GM12878 (cell line): ENCODE data around the gene PDZK1IP1. TPM values are rescaled to one million over a fixed set of nuclear protein-coding genes. Genes with fewer than 3 reads are reported as not detected.

Experiments
- ATAC-seq: fragments of 200-7000 bp; cut with Tn5 transposase; 3 replicates; pipeline ENCODE4 v1.9.1; 2020; ENCODE audit warnings: mild to moderate bottlenecking, moderate library complexity
- BruUV-seq: library from RNA; stranded (reverse); fragments of 400-500 nt; replicated peaks from 2 replicates; lab custom pipeline; 2021; lab: Mats Ljungman, UMichigan
- CTCF ChIA-PET: fragments of 300-600 bp; sonication (Branson Sonifier 250); formaldehyde crosslinking; extraction: SDS; loops from one replicate; lab custom pipeline; 2021; ENCODE audit warnings: inconsistent platforms; lab: Yijun Ruan, JAX
- POLR2A ChIA-PET: fragments of 350-600 bp; formaldehyde crosslinking; extraction: SDS; loops from one replicate; lab custom pipeline; 2021; ENCODE audit warnings: inconsistent platforms; lab: Charles Lee
- RAD21 ChIA-PET: fragments of 300-600 bp; sonication (Branson Sonifier 250); formaldehyde crosslinking; loops from one replicate; lab custom pipeline; 2023; ENCODE audit warnings: antibody characterized with exemption; ENCODE audit not compliant: unreplicated experiment; lab: Charles Lee
- SMC1A ChIA-PET: fragments of 300-600 bp; sonication (Branson Sonifier 250); formaldehyde crosslinking; loops from one replicate; lab custom pipeline; 2023; ENCODE audit not compliant: unreplicated experiment, uncharacterized antibody; lab: Charles Lee
- DNase-seq: peaks from one replicate; pipeline ENCODE4 v3.0.0-alpha.2; 2011; ENCODE audit warnings: low read depth, low spot score
- FAIRE-seq: peaks from 3 replicates; lab custom pipeline; 2011; peaks lifted over from hg19 to GRCh38; lab: Jason Lieb, UNC
- H2AFZ ChIP-seq: 2 replicates; pipeline ENCODE4 v1.6.0; 2011; ENCODE audit warnings: low read depth, low read length, control low read depth; ENCODE audit not compliant: control insufficient read depth
- H3K27ac ChIP-seq: 2 replicates; pipeline ENCODE4 v1.5.1; 2011; ENCODE audit warnings: control low read depth; ENCODE audit not compliant: control insufficient read depth, insufficient read depth
- H3K27me3 ChIP-seq, 2 experiments: replicated peaks in 1 of 2; 2 replicates each; pipeline versions ENCODE4 v1.6.0 to v1.6.1; 2011; ENCODE audit warnings: low read length in 1 of 2; ENCODE audit not compliant: control insufficient read depth in 2 of 2, insufficient read depth in 2 of 2
- H3K36me3 ChIP-seq, 2 experiments: 2 replicates each; pipeline ENCODE4 v1.5.1; 2011; ENCODE audit warnings: low read length in 1 of 2; ENCODE audit not compliant: control insufficient read depth in 2 of 2, insufficient read depth in 2 of 2
- H3K4me1 ChIP-seq: 2 replicates; pipeline ENCODE4 v1.6.1; 2011; ENCODE audit warnings: mild to moderate bottlenecking, low read length, moderate library complexity, mixed read lengths; ENCODE audit not compliant: control insufficient read depth, insufficient read depth
- H3K4me2 ChIP-seq: 2 replicates; pipeline ENCODE4 v1.6.0; 2011; ENCODE audit warnings: control low read depth; ENCODE audit not compliant: control insufficient read depth, insufficient read depth
- H3K4me3 ChIP-seq: fragments of 200-600 bp; sonication (generic); 2 replicates; pipeline ENCODE4 v1.5.1; 2016
- H3K79me2 ChIP-seq: 2 replicates; pipeline ENCODE4 v1.6.0; 2011; ENCODE audit warnings: low read length; ENCODE audit not compliant: control insufficient read depth, insufficient read depth
- H3K9ac ChIP-seq: 2 replicates; pipeline ENCODE4 v1.8.0; 2011; ENCODE audit warnings: low read length, control low read depth, mixed read lengths; ENCODE audit not compliant: control insufficient read depth, insufficient read depth
- H3K9me3 ChIP-seq: replicated peaks from 3 replicates; pipeline ENCODE4 v1.5.1; 2011; ENCODE audit warnings: mild to moderate bottlenecking, low read length; ENCODE audit not compliant: control insufficient read depth, insufficient read depth
- H4K20me1 ChIP-seq: 2 replicates; pipeline ENCODE4 v1.6.0; 2011; ENCODE audit not compliant: control insufficient read depth, insufficient read depth
- BMI1 ChIP-seq: fragments of 450-650 bp; IDR thresholded peaks from 2 replicates; pipeline ENCODE4 v1.6.1; 2016; ENCODE audit warnings: mild to moderate bottlenecking, moderate library complexity, borderline replicate concordance
- CBX5 ChIP-seq: sonication (generic); IDR thresholded peaks from 2 replicates; pipeline ENCODE4 v1.6.1; 2016; ENCODE audit warnings: low read depth, moderate library complexity, mild to moderate bottlenecking, inconsistent platforms
- CHD1 ChIP-seq: IDR thresholded peaks from 2 replicates; pipeline ENCODE4 v1.6.1; 2012; ENCODE audit warnings: low read depth, low read length, improper control_type of control experiment
- EZH2 ChIP-seq: IDR thresholded peaks from 2 replicates; pipeline ENCODE4 v1.6.1; 2012; ENCODE audit warnings: low read depth, mild to moderate bottlenecking, control low read depth, inconsistent platforms, low read length, borderline replicate concordance; ENCODE audit not compliant: control insufficient read depth
- HDGF ChIP-seq: fragments of 450-650 bp; IDR thresholded peaks from 2 replicates; pipeline ENCODE4 v1.6.1; 2016; ENCODE audit warnings: antibody characterized with exemption
- MYC ChIP-seq: IDR thresholded peaks from 2 replicates; pipeline ENCODE4 v1.6.1; 2011; ENCODE audit warnings: mild to moderate bottlenecking, low read length, moderate library complexity, inconsistent platforms; ENCODE audit not compliant: insufficient read depth, insufficient replicate concordance, insufficient read length, severe bottlenecking
- NFYB ChIP-seq: IDR thresholded peaks from 2 replicates; pipeline ENCODE4 v1.6.1; 2011; ENCODE audit warnings: low read depth, mild to moderate bottlenecking, low read length, improper control_type of control experiment, moderate library complexity; ENCODE audit not compliant: insufficient read depth
- PKNOX1 ChIP-seq: fragments of 450-650 bp; IDR thresholded peaks from 2 replicates; pipeline ENCODE4 v1.6.1; 2016; ENCODE audit warnings: mild to moderate bottlenecking
- RAD21 ChIP-seq: IDR thresholded peaks from 2 replicates; pipeline ENCODE4 v1.6.1; 2011; ENCODE audit warnings: mild to moderate bottlenecking, low read depth, low read length, moderate library complexity; ENCODE audit not compliant: insufficient read depth
- RUNX3 ChIP-seq: IDR thresholded peaks from 2 replicates; pipeline ENCODE4 v1.6.1; 2012; ENCODE audit warnings: low read length, inconsistent platforms
- SRF ChIP-seq, 2 experiments: IDR thresholded peaks; 2 replicates each; pipeline ENCODE4 v1.6.1; 2011; ENCODE audit warnings: low read depth in 2 of 2, low read length in 2 of 2, mild to moderate bottlenecking in 1 of 2, moderate library complexity in 1 of 2
- TCF7 ChIP-seq: IDR thresholded peaks from 2 replicates; pipeline ENCODE4 v1.6.1; 2014; ENCODE audit warnings: antibody characterized with exemption, borderline replicate concordance
- ZNF207 ChIP-seq: fragments of 450-650 bp; IDR thresholded peaks from 2 replicates; pipeline ENCODE4 v1.6.1; 2014; ENCODE audit warnings: antibody characterized with exemption, mild to moderate bottlenecking, borderline replicate concordance
- ZNF384 ChIP-seq: IDR thresholded peaks from 2 replicates; pipeline ENCODE4 v1.6.1; 2012; ENCODE audit warnings: low read depth, mild to moderate bottlenecking, low read length, improper control_type of control experiment, borderline replicate concordance
- ZZZ3 ChIP-seq: IDR thresholded peaks from 2 replicates; pipeline ENCODE4 v1.6.1; 2011; ENCODE audit warnings: low read depth; ENCODE audit not compliant: control insufficient read depth, insufficient read length
- WGBS: methylation state at CpG from one replicate; pipeline ENCODE4 v1.1.6; 2016; ENCODE audit warnings: low lambda C conversion rate; ENCODE audit not compliant: insufficient replicate concordance, insufficient coverage; ENCODE audit errors: missing lambda C conversion rate; 5-methylcytosine and 5-hydroxymethylcytosine counted together
- in situ Hi-C: fragments of 300-500 bp; cut with MboI; formaldehyde crosslinking; loops from 9 replicates; pipeline ENCODE4 v1.14.3; 2018; ENCODE audit warnings: mixed read lengths
- intact Hi-C: fragments of 100-400 bp; cut with micrococcal nuclease; formaldehyde crosslinking; loops from one replicate; pipeline ENCODE4 v1.14.2; 2022; ENCODE audit not compliant: unreplicated experiment
- polyA plus RNA-seq, 11 experiments: library from polyadenylated mRNA; depleted of rRNA in 4 of 11; unstranded in 6 of 11; stranded (reverse) in 5 of 11; fragments of >200 nt; fragmentation: Nextera tagmentation in 4 of 11; fragmentation: Illumina TruSeq in 1 of 11; extraction: Ambion mirVana in 4 of 11; extraction: Trizol in 1 of 11; gene quantifications; 1 replicate in 1 of 11; 2 replicates in 10 of 11; pipeline versions ENCODE4 v1.2.1 to v1.2.3, GENCODE V29; 2011 to 2016; ENCODE audit warnings: inconsistent platforms in 2 of 11, missing spikeins in 2 of 11, low read depth in 1 of 11
- total RNA-seq, 4 experiments: library from RNA; depleted of rRNA in 3 of 4; stranded (reverse); fragments of >200 nt in 3 of 4; fragmentation: Illumina TruSeq in 1 of 4; extraction: Trizol in 1 of 4; gene quantifications; 2 replicates each; pipeline versions ENCODE4 v1.2.1 to v1.2.3, GENCODE V29; 2013 to 2021
- TF ChIP-seq, protein P1 (sequence below): IDR thresholded peaks from 2 replicates; pipeline ENCODE4 v1.6.1; 2011; ENCODE audit warnings: low read depth, mild to moderate bottlenecking, low read length, moderate library complexity, borderline replicate concordance; ENCODE audit errors: extremely low read depth
- TF ChIP-seq, protein P2 (sequence below): IDR thresholded peaks from 2 replicates; pipeline ENCODE4 v1.6.1; 2012; ENCODE audit warnings: improper control_type of control experiment, low read depth, low read length; ENCODE audit not compliant: insufficient replicate concordance

Gene PDZK1IP1
- total and polyA plus RNA-seq, 10 of the 15 experiments (the other 5 are each of a cell fraction or from before 2014, with no cell fraction given), result not detected

DNA sequence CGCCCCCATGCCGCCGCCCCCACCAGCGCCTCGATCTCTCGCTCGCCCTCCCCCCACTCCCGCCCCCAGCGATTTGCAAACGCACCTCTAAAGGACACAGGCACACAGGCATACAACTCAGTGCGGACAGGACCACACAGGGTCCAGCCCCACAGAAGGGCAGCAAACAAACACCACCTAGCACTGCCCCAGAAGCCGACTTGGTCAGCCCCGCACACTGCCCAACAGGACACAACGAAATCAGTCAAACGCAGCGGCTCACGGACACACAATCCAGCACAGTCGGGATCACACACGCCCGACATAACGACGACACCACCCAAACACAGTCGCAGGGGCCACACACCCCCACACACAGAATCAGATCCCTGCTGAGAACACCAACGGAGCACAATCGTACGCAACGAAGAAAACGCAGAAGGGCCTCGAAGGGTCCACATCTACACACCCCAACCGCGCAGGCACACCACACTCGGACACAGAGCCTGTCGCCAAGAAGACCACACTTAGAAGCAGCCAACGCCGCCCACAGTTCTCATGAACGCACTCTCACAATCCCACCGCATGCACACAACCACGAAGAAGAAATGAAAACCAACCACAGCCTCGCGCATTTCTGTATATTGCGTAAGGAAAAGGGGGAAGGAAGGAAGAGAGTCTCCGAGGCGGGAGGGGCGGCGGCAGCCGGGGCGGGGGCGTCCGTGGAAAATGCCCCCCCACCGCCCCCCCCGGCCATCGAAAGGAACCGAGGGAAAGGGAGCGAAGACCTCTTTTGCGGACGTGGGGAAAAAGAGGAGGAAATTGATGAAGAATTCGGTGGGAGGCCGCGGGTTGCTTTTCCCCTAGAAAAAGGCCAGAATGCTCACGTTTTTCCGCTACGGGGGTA lies 41.7 kb upstream of the PDZK1IP1 start:
- ChIA-PET RAD21 (no interaction called here), POLR2A (no interaction called here), CTCF (no interaction called here), SMC1A (no interaction called here)
- no peak overlapping the region for H3K27ac ChIP-seq
- no peaks in the 10 kb centered on the region for H3K9me3 ChIP-seq
- H4K20me1 ChIP-seq, result no peaks in the 10 kb centered on the region
- H3K4me3 ChIP-seq, result no peak overlapping the region
- FAIRE-seq, result no peak
- H3K9ac ChIP-seq, result no peak overlapping the region
- peak overlapping the region; percentile 56 for H3K4me2 ChIP-seq
- 18% methylated on average over 55 of the region's 62 CpGs for WGBS
- DNase-seq, result peak; percentile 1
- peak; percentile 42 for ATAC-seq
- no peaks in the 10 kb centered on the region for H3K36me3 ChIP-seq
- H3K4me1 ChIP-seq, result peaks cover 3% of the 10 kb centered on the region; the same call in 1 of the 2 replicates
- in situ Hi-C loops (no loop called here), intact Hi-C loops (no loop called here)
- peaks cover 24% of the 10 kb centered on the region in 2 experiments for H3K27me3 ChIP-seq
- H3K79me2 ChIP-seq, result no peaks in the 10 kb centered on the region
- H2AFZ ChIP-seq, result no peak overlapping the region
- BruUV-seq, result no TSS peak
- TF ChIP-seq ZNF384 (no peak), ZZZ3 (no peak), SRF (IDR thresholded peaks at IDR 0.05; ENCODE audit: low read depth in 2 of 2, low read length in 2 of 2) (no peak), CHD1 (no peak), RUNX3 (no peak), ZNF207 (no peak), RAD21 (no peak), CBX5 (no peak), BMI1 (peak; percentile 100), PKNOX1 (no peak), NFYB (no peak), HDGF (no peak), TCF7 (no peak), MYC (no peak), EZH2 (0 out of 2 replicates have a peak, but pooled peaks have one; percentile 93)
- TF ChIP-seq, protein P1, sequence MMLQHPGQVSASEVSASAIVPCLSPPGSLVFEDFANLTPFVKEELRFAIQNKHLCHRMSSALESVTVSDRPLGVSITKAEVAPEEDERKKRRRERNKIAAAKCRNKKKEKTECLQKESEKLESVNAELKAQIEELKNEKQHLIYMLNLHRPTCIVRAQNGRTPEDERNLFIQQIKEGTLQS, result no peak
- TF ChIP-seq, protein P2, sequence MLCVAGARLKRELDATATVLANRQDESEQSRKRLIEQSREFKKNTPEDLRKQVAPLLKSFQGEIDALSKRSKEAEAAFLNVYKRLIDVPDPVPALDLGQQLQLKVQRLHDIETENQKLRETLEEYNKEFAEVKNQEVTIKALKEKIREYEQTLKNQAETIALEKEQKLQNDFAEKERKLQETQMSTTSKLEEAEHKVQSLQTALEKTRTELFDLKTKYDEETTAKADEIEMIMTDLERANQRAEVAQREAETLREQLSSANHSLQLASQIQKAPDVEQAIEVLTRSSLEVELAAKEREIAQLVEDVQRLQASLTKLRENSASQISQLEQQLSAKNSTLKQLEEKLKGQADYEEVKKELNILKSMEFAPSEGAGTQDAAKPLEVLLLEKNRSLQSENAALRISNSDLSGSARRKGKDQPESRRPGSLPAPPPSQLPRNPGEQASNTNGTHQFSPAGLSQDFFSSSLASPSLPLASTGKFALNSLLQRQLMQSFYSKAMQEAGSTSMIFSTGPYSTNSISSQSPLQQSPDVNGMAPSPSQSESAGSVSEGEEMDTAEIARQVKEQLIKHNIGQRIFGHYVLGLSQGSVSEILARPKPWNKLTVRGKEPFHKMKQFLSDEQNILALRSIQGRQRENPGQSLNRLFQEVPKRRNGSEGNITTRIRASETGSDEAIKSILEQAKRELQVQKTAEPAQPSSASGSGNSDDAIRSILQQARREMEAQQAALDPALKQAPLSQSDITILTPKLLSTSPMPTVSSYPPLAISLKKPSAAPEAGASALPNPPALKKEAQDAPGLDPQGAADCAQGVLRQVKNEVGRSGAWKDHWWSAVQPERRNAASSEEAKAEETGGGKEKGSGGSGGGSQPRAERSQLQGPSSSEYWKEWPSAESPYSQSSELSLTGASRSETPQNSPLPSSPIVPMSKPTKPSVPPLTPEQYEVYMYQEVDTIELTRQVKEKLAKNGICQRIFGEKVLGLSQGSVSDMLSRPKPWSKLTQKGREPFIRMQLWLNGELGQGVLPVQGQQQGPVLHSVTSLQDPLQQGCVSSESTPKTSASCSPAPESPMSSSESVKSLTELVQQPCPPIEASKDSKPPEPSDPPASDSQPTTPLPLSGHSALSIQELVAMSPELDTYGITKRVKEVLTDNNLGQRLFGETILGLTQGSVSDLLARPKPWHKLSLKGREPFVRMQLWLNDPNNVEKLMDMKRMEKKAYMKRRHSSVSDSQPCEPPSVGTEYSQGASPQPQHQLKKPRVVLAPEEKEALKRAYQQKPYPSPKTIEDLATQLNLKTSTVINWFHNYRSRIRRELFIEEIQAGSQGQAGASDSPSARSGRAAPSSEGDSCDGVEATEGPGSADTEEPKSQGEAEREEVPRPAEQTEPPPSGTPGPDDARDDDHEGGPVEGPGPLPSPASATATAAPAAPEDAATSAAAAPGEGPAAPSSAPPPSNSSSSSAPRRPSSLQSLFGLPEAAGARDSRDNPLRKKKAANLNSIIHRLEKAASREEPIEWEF, result no peak
